HUDEP-2 (cell line): ENCODE data around the gene GTF2A1L.
A peak's percentile ranks its signal among the peaks of the same experiment; 100 is the strongest.

ENCODE experiments used
- DNase-seq, 76 experiments: peaks; one replicate each; lab custom pipeline; 2025; ENCODE audit not compliant: unreplicated experiment in 76 of 76; lab: John Stamatoyannopoulos, UW

GTF2A1L gene

GRCh38 chr2:48727560-48727959 is 109.9 kb downstream of the GTF2A1L start:
- DNase-seq: peak in 22 of 76 experiments; percentile 3 to 61 (median 31)

- DNase-seq: no peak
These were observed 110.6 kb downstream of the GTF2A1L start for GRCh38 chr2:48728295-48728694.

GRCh38 chr2:48728840-48729239 is 111.2 kb downstream of the GTF2A1L start:
- no peak for DNase-seq
